ENCODE results near the gene TNNI3K. TPM values are rescaled to one million over a fixed set of nuclear protein-coding genes. Genes with fewer than 3 reads are reported as not detected.

The TNNI3K gene
- total RNA-seq, 1 experiment from 2014 or later: not detected

- Histone ChIP-seq H3K79me2 (ENCODE audit: low read length) (no peaks in the 10 kb centered on the region), H3K9me2 (replicated peaks; ENCODE audit: low read length) (no peaks in the 10 kb centered on the region), H3K36me3 (ENCODE audit: low read depth, low read length) (no peaks in the 10 kb centered on the region), H3K4me3 (ENCODE audit: low read length) (no peak overlapping the region), H3F3A (ENCODE audit: low read length, unreplicated experiment) (no peaks in the 10 kb centered on the region), H3K9me3 (ENCODE audit: low read length) (no peaks in the 10 kb centered on the region), H3K4me2 (ENCODE audit: low read length) (no peak overlapping the region), H2AFZ (ENCODE audit: low read length) (no peak overlapping the region), H3K4me1 (ENCODE audit: insufficient read depth, low read length) (peaks cover 9% of the 10 kb centered on the region; the same call in 1 of the 2 replicates), H3K9ac (ENCODE audit: low read length) (no peak overlapping the region), H3K27ac (ENCODE audit: low read length) (no peak overlapping the region), H4K20me1 (ENCODE audit: low read length) (no peaks in the 10 kb centered on the region), H3K27me3 (ENCODE audit: low read length) (peaks cover 20% of the 10 kb centered on the region)
- no TSS peak for BruUV-seq (replicated peaks)
- ATAC-seq: no peak
- intact Hi-C loops (cut with micrococcal nuclease): loop anchor here (10.0 kb wide), 1 partner anchor 110 kb away; no protein-coding TSS in a partner anchor
- ChIA-PET POLR2A (ENCODE audit: unreplicated experiment) (no interaction called here), CTCF (no interaction called here)
- no peak for DNase-seq
- TF ChIP-seq EZH2phosphoT487 (IDR thresholded peaks at IDR 0.05; ENCODE audit: borderline replicate concordance, low read length): no peak
- no peak for TF ChIP-seq CTCF (conservative IDR thresholded peaks at IDR 0.05; ENCODE audit: low read depth, low read length)
- no peak for TF ChIP-seq EZH2 (IDR thresholded peaks at IDR 0.05; ENCODE audit: low read length, unreplicated experiment)
Observed at GRCh38 chr1:74465193-74465681, 230.1 kb downstream of the TNNI3K start.

GRCh38 chr1:74467786-74468377, 232.7 kb downstream of the TNNI3K start:
- intact Hi-C loops (cut with micrococcal nuclease): loop anchor here (2.0 to 10.0 kb wide), 3 partner anchors 113 to 627 kb away; no protein-coding TSS in a partner anchor
- Histone ChIP-seq H3K79me2 (ENCODE audit: low read length) (no peaks in the 10 kb centered on the region), H3K36me3 (ENCODE audit: low read depth, low read length) (no peaks in the 10 kb centered on the region), H3K9me2 (replicated peaks; ENCODE audit: low read length) (no peaks in the 10 kb centered on the region), H3K27ac (ENCODE audit: low read length) (no peak overlapping the region), H3K4me1 (ENCODE audit: insufficient read depth, low read length) (peaks cover 9% of the 10 kb centered on the region; the same call in 1 of the 2 replicates), H2AFZ (ENCODE audit: low read length) (no peak overlapping the region), H3K4me2 (ENCODE audit: low read length) (no peak overlapping the region), H3K9ac (ENCODE audit: low read length) (no peak overlapping the region), H3K4me3 (ENCODE audit: low read length) (no peak overlapping the region), H4K20me1 (ENCODE audit: low read length) (no peaks in the 10 kb centered on the region), H3K9me3 (ENCODE audit: low read length) (no peaks in the 10 kb centered on the region), H3F3A (ENCODE audit: low read length, unreplicated experiment) (no peaks in the 10 kb centered on the region), H3K27me3 (ENCODE audit: low read length) (peaks cover 29% of the 10 kb centered on the region)
- ChIA-PET CTCF (no interaction called here), POLR2A (ENCODE audit: unreplicated experiment) (no interaction called here)
- ATAC-seq (no peak), DNase-seq (peak; percentile 44)
- no TSS peak for BruUV-seq (replicated peaks)
- TF ChIP-seq CTCF (conservative IDR thresholded peaks at IDR 0.05; ENCODE audit: low read depth, low read length) (no peak), EZH2 (IDR thresholded peaks at IDR 0.05; ENCODE audit: low read length, unreplicated experiment) (no peak), EZH2phosphoT487 (IDR thresholded peaks at IDR 0.05; ENCODE audit: borderline replicate concordance, low read length) (no peak)
